ENCODE data around the gene KLK1.

KLK1 gene

DNA sequence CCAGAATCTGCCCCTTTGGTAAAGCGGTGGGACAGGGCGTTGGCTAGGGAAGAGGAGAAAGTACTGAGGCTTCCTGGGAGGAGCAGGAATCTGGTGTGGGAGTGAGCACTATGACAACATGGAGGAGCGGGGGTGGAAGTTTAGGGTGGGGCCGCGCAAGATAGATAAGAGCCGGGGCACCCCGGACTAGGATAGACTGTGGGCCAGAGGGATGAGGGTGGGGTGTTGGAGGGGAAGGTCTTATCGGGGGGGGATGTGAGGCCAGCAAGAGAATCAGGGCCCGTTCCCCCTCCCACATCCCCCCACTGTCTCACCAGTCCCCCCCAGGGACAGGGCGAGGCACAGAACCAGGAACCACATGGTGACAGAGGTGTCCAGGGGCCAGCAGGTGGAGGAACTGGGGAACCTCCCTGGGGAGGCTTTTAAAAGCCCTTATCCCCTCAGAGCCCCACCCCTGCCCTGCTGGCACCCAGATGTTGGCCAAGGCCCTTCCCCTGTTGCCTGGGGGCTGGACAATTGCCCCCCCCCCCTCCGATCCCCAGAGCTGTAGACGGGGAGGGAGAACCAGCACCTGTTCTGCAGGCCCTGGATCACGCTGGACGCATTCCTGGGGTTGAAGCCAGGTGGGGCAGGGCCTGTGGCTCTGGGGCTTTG, at the start of gene KLK1:
KLK1 (minus strand) TSS at position 399 of the 654 bp plus-strand sequence; CDS start at position 360, 39 bp downstream.
- DNase-seq, result no peak

- no peak for DNase-seq
Observed at GRCh38 chr19:50873056-50873455, 49.5 kb upstream of the KLK1 start, which contains the start of gene KLK2. Gene KLK2 (plus strand): TSS chr19:50873439. CDS start chr19:50873474, 35 bp downstream.

- no peak for DNase-seq
Observed at GRCh38 chr19:50870417-50871089, 47.0 kb upstream of the KLK1 start.

DNA sequence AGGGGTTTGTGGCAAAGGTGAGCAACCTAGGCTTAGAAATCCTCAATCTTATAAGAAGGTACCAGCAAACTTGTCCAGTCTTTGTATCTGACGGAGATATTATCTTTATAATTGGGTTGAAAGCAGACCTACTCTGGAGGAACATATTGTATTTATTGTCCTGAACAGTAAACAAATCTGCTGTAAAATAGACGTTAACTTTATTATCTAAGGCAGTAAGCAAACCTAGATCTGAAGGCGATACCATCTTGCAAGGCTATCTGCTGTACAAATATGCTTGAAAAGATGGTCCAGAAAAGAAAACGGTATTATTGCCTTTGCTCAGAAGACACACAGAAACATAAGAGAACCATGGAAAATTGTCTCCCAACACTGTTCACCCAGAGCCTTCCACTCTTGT, 45.9 kb upstream of the KLK1 start:
- DNase-seq, result no peak

DNA sequence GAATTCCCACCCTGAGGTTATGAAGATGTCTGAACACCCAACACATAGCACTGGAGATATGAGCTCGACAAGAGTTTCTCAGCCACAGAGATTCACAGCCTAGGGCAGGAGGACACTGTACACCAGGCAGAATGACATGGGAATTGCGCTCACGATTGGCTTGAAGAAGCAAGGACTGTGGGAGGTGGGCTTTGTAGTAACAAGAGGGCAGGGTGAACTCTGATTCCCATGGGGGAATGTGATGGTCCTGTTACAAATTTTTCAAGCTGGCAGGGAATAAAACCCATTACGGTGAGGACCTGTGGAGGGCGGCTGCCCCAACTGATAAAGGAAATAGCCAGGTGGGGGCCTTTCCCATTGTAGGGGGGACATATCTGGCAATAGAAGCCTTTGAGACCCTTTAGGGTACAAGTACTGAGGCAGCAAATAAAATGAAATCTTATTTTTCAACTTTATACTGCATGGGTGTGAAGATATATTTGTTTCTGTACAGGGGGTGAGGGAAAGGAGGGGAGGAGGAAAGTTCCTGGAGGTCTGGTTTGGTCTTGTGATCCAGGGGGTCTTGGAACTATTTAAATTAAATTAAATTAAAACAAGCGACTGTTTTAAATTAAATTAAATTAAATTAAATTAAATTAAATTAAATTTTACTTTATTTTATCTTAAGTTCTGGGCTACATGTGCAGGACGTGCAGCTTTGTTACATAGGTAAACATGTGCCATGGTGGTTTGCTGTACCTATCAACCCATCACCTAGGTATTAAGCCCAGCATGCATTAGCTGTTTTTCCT, 38.1 kb upstream of the KLK1 start:
- DNase-seq, result no peak

DNA sequence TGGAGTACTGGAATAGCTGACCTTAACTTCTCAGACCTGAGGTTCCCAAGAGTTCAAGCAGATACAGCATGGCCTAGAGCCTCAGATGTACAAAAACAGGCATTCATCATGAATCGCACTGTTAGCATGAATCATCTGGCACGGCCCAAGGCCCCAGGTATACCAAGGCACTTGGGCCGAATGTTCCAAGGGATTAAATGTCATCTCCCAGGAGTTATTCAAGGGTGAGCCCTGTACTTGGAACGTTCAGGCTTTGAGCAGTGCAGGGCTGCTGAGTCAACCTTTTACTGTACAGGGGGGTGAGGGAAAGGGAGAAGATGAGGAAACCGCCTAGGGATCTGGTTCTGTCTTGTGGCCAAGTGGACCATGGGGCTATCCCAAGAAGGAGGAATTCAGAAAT, 37.4 kb upstream of the KLK1 start:
- no peak for DNase-seq

DNA sequence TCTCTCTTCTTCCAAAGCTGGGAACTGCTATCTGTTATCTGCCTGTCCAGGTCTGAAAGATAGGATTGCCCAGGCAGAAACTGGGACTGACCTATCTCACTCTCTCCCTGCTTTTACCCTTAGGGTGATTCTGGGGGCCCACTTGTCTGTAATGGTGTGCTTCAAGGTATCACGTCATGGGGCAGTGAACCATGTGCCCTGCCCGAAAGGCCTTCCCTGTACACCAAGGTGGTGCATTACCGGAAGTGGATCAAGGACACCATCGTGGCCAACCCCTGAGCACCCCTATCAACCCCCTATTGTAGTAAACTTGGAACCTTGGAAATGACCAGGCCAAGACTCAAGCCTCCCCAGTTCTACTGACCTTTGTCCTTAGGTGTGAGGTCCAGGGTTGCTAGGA, 36.3 kb upstream of the KLK1 start:
- DNase-seq, result no peak

DNA sequence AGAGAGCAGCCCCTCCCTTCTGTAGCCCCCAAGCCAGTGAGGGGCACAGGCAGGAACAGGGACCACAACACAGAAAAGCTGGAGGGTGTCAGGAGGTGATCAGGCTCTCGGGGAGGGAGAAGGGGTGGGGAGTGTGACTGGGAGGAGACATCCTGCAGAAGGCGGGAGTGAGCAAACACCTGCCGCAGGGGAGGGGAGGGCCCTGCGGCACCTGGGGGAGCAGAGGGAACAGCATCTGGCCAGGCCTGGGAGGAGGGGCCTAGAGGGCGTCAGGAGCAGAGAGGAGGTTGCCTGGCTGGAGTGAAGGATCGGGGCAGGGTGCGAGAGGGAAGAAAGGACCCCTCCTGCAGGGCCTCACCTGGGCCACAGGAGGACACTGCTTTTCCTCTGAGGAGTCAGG, 35.3 kb upstream of the KLK1 start:
- no peak for DNase-seq

DNA sequence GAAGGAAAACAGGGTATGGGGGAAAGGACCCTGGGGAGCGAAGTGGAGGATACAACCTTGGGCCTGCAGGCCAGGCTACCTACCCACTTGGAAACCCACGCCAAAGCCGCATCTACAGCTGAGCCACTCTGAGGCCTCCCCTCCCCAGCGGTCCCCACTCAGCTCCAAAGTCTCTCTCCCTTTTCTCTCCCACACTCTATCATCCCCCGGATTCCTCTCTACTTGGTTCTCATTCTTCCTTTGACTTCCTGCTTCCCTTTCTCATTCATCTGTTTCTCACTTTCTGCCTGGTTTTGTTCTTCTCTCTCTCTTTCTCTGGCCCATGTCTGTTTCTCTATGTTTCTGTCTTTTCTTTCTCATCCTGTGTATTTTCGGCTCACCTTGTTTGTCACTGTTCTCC, 33.8 kb upstream of the KLK1 start:
- no peak for DNase-seq

- DNase-seq, result no peak
Observed at GRCh38 chr19:50854636-50855410, 31.2 kb upstream of the KLK1 start, which contains the start of gene KLK3. Gene KLK3 (plus strand): TSS chr19:50854915. CDS start chr19:50854956, 41 bp downstream.

GRCh38 chr19:50851620-50852019, 28.0 kb upstream of the KLK1 start:
- DNase-seq, result no peak

DNA sequence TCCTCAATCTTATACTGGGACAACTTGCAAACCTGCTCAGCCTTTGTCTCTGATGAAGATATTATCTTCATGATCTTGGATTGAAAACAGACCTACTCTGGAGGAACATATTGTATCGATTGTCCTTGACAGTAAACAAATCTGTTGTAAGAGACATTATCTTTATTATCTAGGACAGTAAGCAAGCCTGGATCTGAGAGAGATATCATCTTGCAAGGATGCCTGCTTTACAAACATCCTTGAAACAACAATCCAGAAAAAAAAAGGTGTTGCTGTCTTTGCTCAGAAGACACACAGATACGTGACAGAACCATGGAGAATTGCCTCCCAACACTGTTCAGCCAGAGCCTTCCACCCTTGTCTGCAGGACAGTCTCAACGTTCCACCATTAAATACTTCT, 27.2 kb upstream of the KLK1 start:
- DNase-seq, result no peak

DNA sequence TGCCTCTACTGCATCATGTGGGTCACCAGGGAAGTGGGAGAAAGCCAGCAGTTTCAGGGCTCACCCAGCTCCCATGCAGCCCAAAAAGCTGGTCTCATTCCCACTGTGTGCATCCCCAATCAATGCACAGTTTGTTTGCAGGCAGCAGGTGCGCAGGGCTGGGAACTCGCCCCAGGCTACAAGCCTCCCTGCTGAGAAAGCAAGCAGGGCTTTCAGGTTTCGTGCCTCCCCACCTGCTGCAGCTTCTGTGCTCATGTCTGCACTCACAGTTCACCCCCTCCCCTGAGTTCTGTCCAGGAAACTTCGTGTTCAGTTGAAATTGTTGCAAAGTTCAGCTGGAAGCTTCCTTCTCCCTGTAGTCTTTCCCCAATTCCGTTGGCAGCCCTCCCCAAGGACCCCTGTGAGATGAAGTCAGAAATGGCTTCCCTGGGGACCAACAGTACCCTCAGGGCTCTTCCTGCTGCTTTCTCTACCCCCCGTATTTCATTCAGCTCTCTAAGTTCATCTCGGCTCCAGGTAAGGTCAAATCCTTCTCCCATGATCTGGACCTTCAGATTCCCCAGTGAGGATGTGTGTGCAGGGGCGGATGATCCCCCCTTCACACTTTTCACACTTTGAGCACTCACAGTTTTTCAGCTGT, 20.8 kb upstream of the KLK1 start:
- DNase-seq, result no peak

GRCh38 chr19:50843701-50844221, 20.2 kb upstream of the KLK1 start:
- DNase-seq, result no peak

GRCh38 chr19:50843205-50843604, 19.6 kb upstream of the KLK1 start:
- DNase-seq, result no peak

DNA sequence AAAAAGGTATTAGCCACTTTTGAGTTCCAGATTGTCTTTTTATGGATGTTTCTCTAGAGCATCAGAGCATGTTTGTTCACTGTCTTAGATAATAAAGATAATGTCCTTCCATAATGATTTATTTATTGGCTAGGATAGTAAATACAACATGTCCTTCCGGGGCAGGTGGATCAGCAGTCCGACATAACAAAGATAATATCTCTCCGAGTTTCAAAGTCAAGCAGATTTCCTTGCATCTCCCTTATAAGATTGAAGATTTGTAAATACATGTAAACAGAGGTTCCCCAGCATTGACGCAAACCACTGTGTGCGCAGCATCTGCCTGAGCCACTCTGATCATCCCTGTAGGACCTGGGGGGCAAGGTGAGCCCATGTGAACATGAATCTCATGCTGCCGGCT, 18.5 kb upstream of the KLK1 start:
- no peak for DNase-seq

- no peak for DNase-seq
Observed at GRCh38 chr19:50839712-50840655, 16.4 kb upstream of the KLK1 start.

- no peak for DNase-seq
Observed at GRCh38 chr19:50838239-50838638, 14.7 kb upstream of the KLK1 start.

GRCh38 chr19:50837300-50837699, 13.7 kb upstream of the KLK1 start:
- DNase-seq, result no peak

GRCh38 chr19:50836543-50837195, 13.1 kb upstream of the KLK1 start:
- no peak for DNase-seq

All from activated naive CD4-positive, alpha-beta T cell treated with anti-CD3 and anti-CD28 coated beads, Interleukin-2, amount 50 U/mL, for 16 hours (primary cell).